Upper lobe of left lung (tissue), 6 donors: ENCODE results near the gene EXOC3. TPM values are rescaled to one million over a fixed set of nuclear protein-coding genes. Genes with fewer than 3 reads are reported as not detected.

Experiments
- ATAC-seq, 2 donors: fragments of 200-7000 bp; cut with Tn5 transposase; one replicate each; pipeline ENCODE4 v1.9.1; 2022; ENCODE audit warnings: mild to moderate bottlenecking in 2 of 2, moderate library complexity in 2 of 2; ENCODE audit not compliant: low FRiP score in 2 of 2
- DNase-seq, 2 donors: peaks; one replicate each; pipeline ENCODE4 v3.0.0-alpha.2; 2019 to 2020
- H3K27ac ChIP-seq, 4 donors: fragments of 200-600 bp; sonication (generic); one replicate each; pipeline ENCODE4 v1.5.1; 2016 to 2019
- H3K27me3 ChIP-seq, 4 donors: fragments of 200-600 bp; sonication (generic); one replicate each; pipeline ENCODE4 v1.5.1; 2017 to 2019
- H3K36me3 ChIP-seq, 4 donors: fragments of 200-600 bp; sonication (generic); one replicate each; pipeline ENCODE4 v1.5.1; 2016 to 2019
- H3K4me1 ChIP-seq, 4 donors: fragments of 200-600 bp; sonication (generic); one replicate each; pipeline ENCODE4 v1.5.1; 2018 to 2019
- H3K4me3 ChIP-seq, 4 donors: fragments of 200-600 bp; sonication (generic); one replicate each; pipeline ENCODE4 v1.5.1; 2017 to 2019; ENCODE audit warnings: mild to moderate bottlenecking in 2 of 4, moderate library complexity in 1 of 4
- H3K9me3 ChIP-seq, 4 donors: fragments of 200-600 bp; sonication (generic); one replicate each; pipeline ENCODE4 v1.5.1; 2018 to 2019
- CTCF ChIP-seq, 6 experiments: fragments of 450-650 bp in 4 of 6; fragments of 200-600 bp in 2 of 6; sonication (generic) in 2 of 6; IDR thresholded peaks; one replicate each; pipeline ENCODE4 v1.5.1; 2016 to 2019; ENCODE audit warnings: antibody characterized with exemption in 6 of 6
- EP300 ChIP-seq, 4 donors: sonication (generic); formaldehyde crosslinking; IDR thresholded peaks; one replicate each; pipeline ENCODE4 v1.5.1; 2017; ENCODE audit warnings: antibody characterized with exemption in 4 of 4, control low read depth in 2 of 4
- POLR2A ChIP-seq, 4 donors: fragments of 450-650 bp; IDR thresholded peaks; one replicate each; pipeline ENCODE4 v1.5.1; 2016 to 2017; ENCODE audit warnings: antibody characterized with exemption in 4 of 4, mild to moderate bottlenecking in 2 of 4
- POLR2AphosphoS5 ChIP-seq, 2 donors: sonication (generic); formaldehyde crosslinking; IDR thresholded peaks; one replicate each; pipeline ENCODE4 v1.5.1; 2017; ENCODE audit warnings: antibody characterized with exemption in 2 of 2
- WGBS, 2 donors: methylation state at CpG; one replicate each; pipeline ENCODE4 v1.1.5; 2017 to 2018; 5-methylcytosine and 5-hydroxymethylcytosine counted together
- total RNA-seq, 6 donors: library from RNA; depleted of rRNA in 4 of 6; stranded (reverse); fragments of >200 nt in 4 of 6; gene quantifications; one replicate each; pipeline versions ENCODE4 v1.1.0 to v1.2.1, GENCODE V29; 2016 to 2021
- donor health status: DM: no; HTN: no; CAD: no; lungs with moderate emphysema.
- donor health status: DM: no; HTN: yes; CAD: no; lungs with severe emphysema.

EXOC3 gene
- total RNA-seq, 6 donors from 2014 or later = 43.6 to 149 (median 64.5) TPM

- H3K4me3 ChIP-seq = no peak overlapping the region
- H3K36me3 ChIP-seq = no peaks in the 10 kb centered on the region
- WGBS, 2 donors = 68 to 73% methylated on average over 10 to 18 of the region's 18 CpGs
- H3K4me1 ChIP-seq = peaks cover 10 to 19% (median 14%) of the 10 kb centered on the region in 4 donors
- no peaks in the 10 kb centered on the region for H3K9me3 ChIP-seq
- ATAC-seq = no peak
- H3K27ac ChIP-seq = no peak overlapping the region
- TF ChIP-seq POLR2AphosphoS5 (IDR thresholded peaks at IDR 0.05) (no peak), EP300 (IDR thresholded peaks at IDR 0.05) (no peak), POLR2A (IDR thresholded peaks at IDR 0.05) (no peak), CTCF (IDR thresholded peaks at IDR 0.05) (no peak)
- peaks cover 0 to 42% (median 21%) of the 10 kb centered on the region in 4 donors for H3K27me3 ChIP-seq
- peak in 1 of 2 donors; percentile 68 for DNase-seq
These were observed 35.5 kb downstream of the EXOC3 start for GRCh38 chr5:478369-478981.

DNA sequence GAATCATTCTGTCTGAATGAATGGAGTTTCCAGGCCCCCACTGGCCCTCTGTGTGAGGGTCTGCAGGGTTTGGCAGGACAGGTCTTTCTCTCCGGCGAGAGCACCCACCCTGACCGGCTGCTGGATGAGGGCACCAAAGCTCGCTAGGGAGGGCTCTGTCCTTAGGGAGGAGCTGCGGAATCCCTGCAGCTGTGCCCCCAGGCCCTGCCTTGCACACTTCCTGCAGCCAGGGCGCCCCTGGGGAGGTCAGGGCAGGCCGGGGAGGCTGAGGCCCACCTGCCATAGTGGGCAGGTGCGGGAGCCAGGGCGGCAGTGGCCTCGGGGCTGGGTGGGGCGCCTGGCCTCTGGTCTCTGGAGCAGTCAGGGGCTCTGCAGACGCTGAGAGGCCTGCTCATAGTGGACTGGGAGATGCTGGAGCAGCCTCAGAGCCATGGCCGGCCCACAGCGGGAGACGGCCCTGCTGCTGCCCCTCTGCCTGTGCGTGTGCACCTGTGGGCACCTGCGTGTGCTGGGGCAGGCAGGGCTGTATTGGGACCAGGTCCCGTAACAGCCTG, 36.1 kb downstream of the EXOC3 start:
- Histone ChIP-seq H3K27ac (no peak overlapping the region), H3K9me3 (no peaks in the 10 kb centered on the region), H3K27me3 (peaks cover 0 to 42% (median 21%) of the 10 kb centered on the region in 4 donors), H3K36me3 (no peaks in the 10 kb centered on the region), H3K4me1 (peaks cover 7 to 13% (median 10%) of the 10 kb centered on the region in 4 donors), H3K4me3 (no peak overlapping the region)
- TF ChIP-seq CTCF (IDR thresholded peaks at IDR 0.05) (no peak), POLR2A (IDR thresholded peaks at IDR 0.05) (no peak), POLR2AphosphoS5 (IDR thresholded peaks at IDR 0.05) (no peak), EP300 (IDR thresholded peaks at IDR 0.05) (no peak)
- DNase-seq = peak in 1 of 2 donors; percentile 79
- WGBS, 2 donors = 73 to 93% methylated on average over 4 to 14 of the region's 18 CpGs
- no peak for ATAC-seq

DNA sequence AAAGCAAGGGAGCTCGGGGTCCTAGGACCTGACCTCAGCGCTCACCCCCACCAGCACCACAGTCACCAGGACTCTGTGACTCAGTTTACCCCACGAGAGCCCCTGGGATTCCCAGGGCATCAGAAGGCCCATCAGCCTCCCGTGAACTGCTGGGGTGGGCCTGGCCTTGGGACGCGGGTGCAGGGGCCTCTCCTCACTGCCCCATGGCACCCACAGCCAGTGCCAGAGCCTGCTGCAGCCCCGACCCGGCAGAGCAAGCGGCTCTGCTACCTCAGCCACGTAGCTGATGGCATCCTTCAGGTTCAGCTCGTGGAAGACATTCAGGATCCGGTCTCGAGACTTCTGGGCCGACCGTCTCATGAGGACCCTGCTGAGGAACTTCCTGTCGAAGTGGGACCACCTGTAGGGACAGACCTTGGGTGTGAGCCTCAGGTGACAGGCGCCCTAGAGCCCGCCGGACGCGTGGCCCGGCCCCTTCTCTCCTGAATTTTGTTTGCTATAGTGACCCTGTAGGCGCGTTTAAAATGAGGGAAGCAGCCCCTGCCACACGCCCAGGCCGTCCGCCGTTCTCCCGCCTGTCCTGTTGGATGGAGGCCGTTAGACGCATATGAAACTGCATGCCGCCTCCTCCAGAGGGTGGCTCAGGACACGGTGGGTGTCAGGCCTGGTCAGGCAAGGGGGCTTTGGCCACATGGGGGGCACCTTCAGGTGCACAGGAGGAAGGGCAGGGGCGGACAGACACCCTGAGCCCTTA, 36.8 kb downstream of the EXOC3 start:
- Histone ChIP-seq H3K4me3 (no peak overlapping the region), H3K27ac (no peak overlapping the region), H3K36me3 (no peaks in the 10 kb centered on the region), H3K9me3 (no peaks in the 10 kb centered on the region), H3K4me1 (peaks cover 6 to 7% (median 6%) of the 10 kb centered on the region in 4 donors), H3K27me3 (peaks cover 0 to 42% (median 20%) of the 10 kb centered on the region in 4 donors)
- no peak for TF ChIP-seq POLR2AphosphoS5 (IDR thresholded peaks at IDR 0.05)
- TF ChIP-seq EP300 (IDR thresholded peaks at IDR 0.05) = no peak
- no peak for TF ChIP-seq CTCF (IDR thresholded peaks at IDR 0.05)
- no peak for TF ChIP-seq POLR2A (IDR thresholded peaks at IDR 0.05)
- 62 to 82% methylated on average over 13 to 32 of the region's 34 CpGs for WGBS, 2 donors
- ATAC-seq = no peak
- DNase-seq = peak in 1 of 2 donors; percentile 69

- peaks cover 0 to 31% (median 14%) of the 10 kb centered on the region in 4 donors for H3K27me3 ChIP-seq
- H3K4me3 ChIP-seq = no peak overlapping the region
- no peak for ATAC-seq
- DNase-seq = peak in 1 of 2 donors; percentile 63
- TF ChIP-seq POLR2AphosphoS5 (IDR thresholded peaks at IDR 0.05) = no peak
- no peak for TF ChIP-seq POLR2A (IDR thresholded peaks at IDR 0.05)
- no peak for TF ChIP-seq CTCF (IDR thresholded peaks at IDR 0.05)
- no peak for TF ChIP-seq EP300 (IDR thresholded peaks at IDR 0.05)
- H3K4me1 ChIP-seq = peaks cover 0 to 4% (median 0%) of the 10 kb centered on the region in 4 donors
- no peak overlapping the region for H3K27ac ChIP-seq
- WGBS, 2 donors = 79 to 89% methylated on average over 23 of the region's 23 CpGs
- H3K36me3 ChIP-seq = no peaks in the 10 kb centered on the region
- no peaks in the 10 kb centered on the region for H3K9me3 ChIP-seq
These were observed 38.4 kb downstream of the EXOC3 start for GRCh38 chr5:481347-481746.
